ENCODE measurements around the gene MTARC1.

The MTARC1 gene

GRCh38 chr1:220786337-220787068, at the start of gene MTARC1:
Gene MTARC1, plus strand, starts transcription at chr1:220786913. Its CDS starts 32 bp downstream, at chr1:220786945.
- no peak for DNase-seq (ENCODE audit: low read depth)

DNA sequence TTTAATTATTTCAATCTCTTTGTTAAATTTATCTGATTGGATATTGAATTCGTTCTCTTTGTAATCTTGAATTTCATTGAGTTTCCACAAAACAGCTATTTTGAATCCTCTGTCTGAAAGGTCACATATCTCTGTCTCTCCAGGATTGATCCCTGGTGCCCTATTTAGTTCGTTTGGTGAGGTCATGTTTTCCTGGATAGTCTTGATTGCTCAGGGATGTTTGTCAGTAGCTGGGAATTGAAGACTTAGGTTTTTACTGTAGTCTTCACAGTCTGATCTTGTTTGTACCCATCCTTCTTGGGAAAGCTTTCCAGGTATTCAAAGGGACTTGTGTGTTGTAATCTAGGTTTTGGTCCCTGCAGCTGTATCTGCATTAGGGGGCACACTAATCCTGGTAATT, 45.4 kb upstream of the MTARC1 start:
- no peak for DNase-seq (ENCODE audit: low read depth)

DNA sequence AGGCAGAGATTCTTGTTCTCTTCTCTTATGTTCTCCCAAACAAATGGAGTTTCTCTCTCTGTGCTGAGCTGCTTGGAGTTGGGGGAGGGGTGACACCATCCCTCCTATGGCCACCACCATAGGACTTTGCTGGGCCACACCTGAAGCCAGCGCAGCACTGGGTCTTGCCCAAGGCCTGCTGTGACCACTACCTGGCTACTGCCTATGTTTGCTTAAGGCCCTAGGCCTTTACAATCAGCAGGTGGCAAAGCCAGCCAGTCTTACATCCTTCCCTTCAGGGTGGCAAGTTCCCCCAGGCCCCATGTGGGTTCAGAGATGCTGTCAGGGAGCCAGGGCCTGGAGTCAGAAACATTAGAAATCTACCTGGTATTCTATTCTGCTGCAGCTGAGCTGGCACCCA, 44.9 kb upstream of the MTARC1 start:
- no peak for DNase-seq (ENCODE audit: low read depth)

DNA sequence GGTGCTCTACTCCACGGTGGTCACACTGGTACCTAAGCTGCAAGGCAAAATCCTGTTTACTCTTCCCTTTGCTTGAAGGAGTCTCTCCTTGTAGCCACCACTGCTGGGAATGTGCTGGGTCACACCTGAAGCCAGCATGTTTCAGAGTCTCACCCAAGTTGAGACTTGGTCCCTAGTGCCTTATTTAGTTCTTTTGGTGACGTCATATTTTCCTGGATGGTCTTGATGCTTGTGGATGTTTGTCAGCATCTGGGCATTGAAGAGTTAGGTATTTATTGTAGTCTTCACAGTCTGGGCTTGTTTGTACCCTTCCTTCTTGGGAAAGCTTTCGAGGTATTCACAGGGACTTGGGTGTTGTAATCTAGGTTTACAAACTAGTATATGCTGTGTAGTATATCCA, 44.2 kb upstream of the MTARC1 start:
- DNase-seq (ENCODE audit: low read depth), result no peak

- DNase-seq (ENCODE audit: low read depth), result no peak
Observed at GRCh38 chr1:220746851-220747250, 39.9 kb upstream of the MTARC1 start.

DNA sequence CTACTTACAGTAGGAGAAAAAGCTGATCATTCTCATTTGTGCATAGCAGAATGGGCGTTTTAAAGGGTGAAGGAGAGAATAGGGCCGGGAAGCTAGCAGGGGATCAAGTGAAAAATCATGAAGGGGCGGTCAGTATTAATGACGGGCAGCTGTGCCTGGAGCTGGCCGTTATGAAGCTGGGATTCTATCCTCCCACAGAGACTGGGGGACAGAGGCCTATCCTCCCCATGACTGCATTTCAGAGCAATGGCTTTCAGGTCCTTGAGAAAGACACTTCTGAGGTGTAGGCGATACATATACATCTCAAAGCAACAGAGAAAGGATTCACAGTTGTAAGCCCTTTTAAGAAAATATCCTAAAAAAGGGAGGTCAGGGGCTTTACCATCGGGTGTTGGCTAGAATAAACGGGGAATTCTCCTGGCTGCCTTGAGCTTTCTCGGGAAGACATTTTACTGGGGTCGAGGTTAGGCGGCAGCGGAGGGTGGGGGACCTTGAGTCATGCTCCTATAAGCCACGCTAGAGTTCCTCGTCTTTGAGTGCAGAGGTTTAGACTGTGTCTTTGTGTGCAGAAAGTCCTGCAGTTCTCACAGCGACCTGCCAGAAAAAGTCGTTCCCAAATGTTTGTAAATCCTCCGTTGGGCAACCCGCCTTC, 39.1 kb upstream of the MTARC1 start:
- DNase-seq (ENCODE audit: low read depth), result no peak

- peak; percentile 2 for DNase-seq (ENCODE audit: low read depth)
Observed at GRCh38 chr1:220748089-220748934, 38.4 kb upstream of the MTARC1 start, which contains the start of gene MTARC2. Gene MTARC2, plus strand, starts transcription at chr1:220748322. Its CDS starts 210 bp downstream, at chr1:220748532.

DNA sequence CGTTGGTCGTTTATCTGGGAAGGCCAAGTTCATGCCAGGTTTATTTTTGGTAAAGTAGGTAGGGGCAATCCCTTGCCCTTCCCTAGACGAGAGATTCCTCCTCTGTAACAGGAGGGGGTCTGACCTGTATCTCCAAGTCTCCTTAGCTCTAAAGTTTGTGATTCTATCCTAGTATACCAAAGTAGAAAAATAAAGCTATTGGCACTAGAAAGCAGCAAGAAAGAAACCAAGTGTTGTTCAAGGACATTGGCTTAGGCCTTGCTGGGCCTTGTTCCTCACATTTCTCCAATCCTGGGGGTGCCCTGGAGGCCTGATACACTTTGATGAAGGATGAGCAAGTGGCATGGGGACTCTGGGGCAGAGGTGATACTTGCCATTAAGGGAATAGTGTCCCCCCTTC, 37.8 kb upstream of the MTARC1 start:
- no peak for DNase-seq (ENCODE audit: low read depth)

GRCh38 chr1:220750131-220750515, 36.6 kb upstream of the MTARC1 start:
- DNase-seq (ENCODE audit: low read depth), result no peak

DNA sequence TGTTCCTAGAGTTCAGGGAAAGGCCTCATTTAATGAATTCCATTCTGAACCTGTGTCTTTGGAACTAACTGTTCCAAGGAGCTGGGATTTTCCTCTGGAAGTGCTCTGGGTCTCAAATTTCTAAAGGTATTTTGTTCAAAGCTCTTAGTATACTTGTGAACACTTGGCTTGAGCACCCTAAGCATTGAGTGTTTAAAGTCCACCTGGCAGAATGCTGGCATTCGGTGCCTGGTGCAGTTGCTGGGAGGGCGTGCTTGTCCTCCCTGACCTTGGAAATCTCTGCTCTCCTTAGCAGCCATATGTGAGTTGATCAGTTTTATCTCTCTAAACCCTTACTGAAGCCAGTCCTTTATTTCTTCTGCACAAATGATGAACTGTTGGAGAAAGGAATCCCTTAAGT, 35.6 kb upstream of the MTARC1 start:
- DNase-seq (ENCODE audit: low read depth), result no peak

- DNase-seq (ENCODE audit: low read depth), result no peak
Observed at GRCh38 chr1:220754212-220754917, 32.3 kb upstream of the MTARC1 start.

GRCh38 chr1:220754918-220755295, 31.8 kb upstream of the MTARC1 start:
- DNase-seq (ENCODE audit: low read depth), result no peak

- no peak for DNase-seq (ENCODE audit: low read depth)
Observed at GRCh38 chr1:220755309-220755708, 31.4 kb upstream of the MTARC1 start.

- DNase-seq (ENCODE audit: low read depth), result no peak
Observed at GRCh38 chr1:220757441-220757840, 29.3 kb upstream of the MTARC1 start.

DNA sequence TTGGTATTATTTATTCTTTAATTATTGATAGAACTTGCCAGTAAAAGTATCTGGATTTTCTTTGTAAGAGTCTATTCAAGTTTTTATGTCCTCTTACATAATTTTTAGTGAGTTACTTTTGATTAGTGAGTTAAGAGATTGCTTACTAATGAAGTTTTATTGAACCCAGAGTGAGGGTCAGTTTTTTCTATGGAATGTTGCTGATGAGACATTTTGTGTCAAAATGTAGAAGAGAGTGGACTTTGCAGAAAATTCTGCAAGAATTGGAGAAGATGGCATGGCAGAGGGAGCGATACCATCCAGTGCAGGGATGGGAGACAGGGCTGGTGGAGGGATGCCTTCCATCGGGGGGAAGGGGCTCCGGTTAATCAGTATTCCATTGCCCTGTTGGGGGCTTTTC, 27.6 kb upstream of the MTARC1 start:
- DNase-seq (ENCODE audit: low read depth), result no peak

DNA sequence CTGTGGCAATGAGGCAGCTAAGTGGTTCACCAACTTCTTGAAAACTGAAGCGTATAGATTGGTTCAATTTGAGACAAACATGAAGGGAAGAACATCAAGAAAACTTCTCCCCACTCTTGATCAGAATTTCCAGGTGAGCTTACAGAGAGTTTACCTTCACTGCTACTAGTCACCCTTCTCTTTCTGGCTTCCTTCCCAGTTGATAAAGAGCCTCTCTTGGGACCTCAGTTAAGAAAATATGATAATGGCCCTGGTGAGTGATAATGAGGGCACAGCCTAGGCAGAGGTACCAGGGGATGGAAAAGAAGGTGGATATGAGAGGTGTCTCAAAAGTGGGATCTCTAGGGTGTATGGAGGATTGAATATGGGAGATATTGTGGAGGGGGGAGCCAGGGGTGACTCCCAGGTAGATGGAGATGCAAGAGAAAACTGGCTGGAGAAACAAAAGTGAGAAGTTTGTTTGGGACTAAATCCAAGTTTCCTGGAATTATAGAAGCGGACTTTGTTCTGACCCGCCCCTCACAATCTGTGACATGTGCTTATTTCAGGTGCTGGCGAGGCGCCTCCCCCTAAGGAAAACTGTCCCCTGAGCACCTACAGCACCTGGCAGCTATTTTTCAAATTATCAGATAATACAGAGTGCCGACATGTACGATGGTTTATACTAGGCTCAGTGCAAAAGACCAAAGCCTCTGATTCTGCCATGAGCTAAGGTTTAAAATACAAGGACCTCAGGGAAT, 24.9 kb upstream of the MTARC1 start:
- no peak for DNase-seq (ENCODE audit: low read depth)

GRCh38 chr1:220764757-220765156, 22.0 kb upstream of the MTARC1 start:
- DNase-seq (ENCODE audit: low read depth), result no peak

DNA sequence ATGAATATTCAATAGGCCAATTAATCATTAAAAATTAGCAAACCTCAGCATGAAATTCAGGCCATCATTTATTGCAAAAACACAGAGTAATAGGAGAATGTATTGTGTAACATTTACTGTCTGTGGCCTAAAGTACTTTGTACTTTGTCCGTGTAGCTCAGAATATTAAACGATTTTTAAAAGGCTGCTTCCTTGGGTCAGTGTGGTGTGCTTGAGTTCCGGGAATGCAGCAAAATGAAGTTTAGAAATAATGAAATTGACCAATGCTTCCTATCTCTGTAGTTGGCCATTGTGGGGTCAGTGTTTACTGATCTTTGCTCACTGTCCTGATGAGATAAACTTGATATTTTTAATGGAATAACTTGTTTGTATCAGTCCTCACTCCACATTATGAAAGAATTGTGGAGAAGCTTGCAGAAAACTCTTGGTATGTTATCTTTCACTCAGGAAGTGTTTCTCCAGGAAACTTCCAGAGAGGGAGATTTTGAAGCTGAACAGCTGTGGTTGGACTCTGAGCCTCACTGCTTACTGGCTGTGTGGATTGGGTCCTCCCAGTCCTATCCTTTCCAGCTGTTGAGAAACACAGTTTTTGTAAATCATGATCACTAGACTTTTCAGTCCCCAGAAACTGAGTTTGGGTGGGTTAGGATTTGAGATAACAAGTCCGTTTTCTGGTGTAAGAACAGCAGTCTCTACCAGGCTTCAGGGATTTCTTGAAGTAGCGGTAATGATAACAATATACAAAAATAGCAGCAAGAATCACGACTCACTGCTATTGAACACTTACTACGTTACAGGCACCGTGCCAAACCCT, 19.2 kb upstream of the MTARC1 start:
- no peak for DNase-seq (ENCODE audit: low read depth)

- DNase-seq (ENCODE audit: low read depth), result no peak
Observed at GRCh38 chr1:220768126-220768601, 18.5 kb upstream of the MTARC1 start.

DNA sequence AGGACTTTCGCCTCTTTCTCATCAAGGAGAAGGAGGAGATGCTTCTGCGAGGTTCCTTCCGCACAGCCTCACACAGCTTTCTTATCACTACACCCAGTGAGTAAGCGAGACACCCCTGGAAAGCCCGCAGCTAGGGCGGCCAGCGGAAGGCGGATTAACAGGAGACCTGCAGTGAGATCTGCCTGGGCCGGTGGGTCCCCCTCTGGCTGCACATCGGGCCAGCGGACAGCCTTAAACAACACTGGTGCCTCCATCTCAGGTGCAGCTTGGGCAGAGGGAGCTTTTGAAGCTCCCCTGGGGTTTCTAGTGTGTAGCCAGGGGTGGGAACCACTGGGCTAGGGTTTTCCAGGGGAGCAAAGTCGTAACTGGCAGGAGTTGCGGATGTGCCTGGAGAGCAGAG, 17.5 kb upstream of the MTARC1 start:
- DNase-seq (ENCODE audit: low read depth), result no peak
